H1 (cell line): ENCODE measurements around the gene CEND1. TPM values are rescaled to one million over a fixed set of nuclear protein-coding genes. Genes with fewer than 3 reads are reported as not detected.

Experiments used
- ASH2L ChIP-seq: fragments of 200-600, 300-600 bp; sonication (generic); IDR thresholded peaks from one replicate; pipeline ENCODE4 v1.7.1; 2017; ENCODE audit warnings: low read length
- CBX8 ChIP-seq: fragments of 300-800, 300-1000 bp; sonication (generic); IDR thresholded peaks from 2 replicates; pipeline ENCODE4 v1.7.1; 2016; ENCODE audit warnings: low read depth, low read length, borderline replicate concordance
- CHD1 ChIP-seq: IDR thresholded peaks from 2 replicates; pipeline ENCODE4 v1.6.1; 2012; ENCODE audit warnings: low read depth, low read length, improper control_type of control experiment
- CTBP2 ChIP-seq: IDR thresholded peaks from 2 replicates; pipeline ENCODE4 v1.7.0; 2011; ENCODE audit warnings: borderline replicate concordance, mild to moderate bottlenecking, moderate library complexity, mixed read lengths, low read length; ENCODE audit not compliant: insufficient read depth, insufficient read length
- E2F6 ChIP-seq: IDR thresholded peaks from 2 replicates; pipeline ENCODE4 v1.6.1; 2012; ENCODE audit warnings: inconsistent platforms
- EGR1 ChIP-seq: IDR thresholded peaks from 2 replicates; pipeline ENCODE4 v1.6.1; 2011; ENCODE audit warnings: low read depth, low read length, borderline replicate concordance
- GABPA ChIP-seq: IDR thresholded peaks from 2 replicates; pipeline ENCODE4 v1.6.1; 2011; ENCODE audit warnings: mild to moderate bottlenecking, low read length, moderate library complexity, borderline replicate concordance; ENCODE audit not compliant: insufficient read depth
- HDAC2 ChIP-seq, 2 experiments: fragments of 300-600 bp in 1 of 2; sonication (generic) in 1 of 2; IDR thresholded peaks; 2 replicates each; pipeline ENCODE4 v1.6.1; 2011 to 2012; ENCODE audit warnings: low read depth in 2 of 2, low read length in 2 of 2, mild to moderate bottlenecking in 2 of 2, moderate library complexity in 2 of 2, borderline replicate concordance in 1 of 2, inconsistent platforms in 1 of 2
- JUND ChIP-seq: IDR thresholded peaks from 2 replicates; pipeline ENCODE4 v1.6.1; 2011; ENCODE audit warnings: mild to moderate bottlenecking, improper control_type of control experiment, low read length
- KDM1A ChIP-seq: fragments of 200-600, 300-600 bp; sonication (generic); IDR thresholded peaks from 2 replicates; pipeline ENCODE4 v1.7.1; 2016; ENCODE audit warnings: mild to moderate bottlenecking, low read length, borderline replicate concordance
- KDM4A ChIP-seq: IDR thresholded peaks from one replicate; pipeline ENCODE4 v1.7.1; 2012; ENCODE audit warnings: low read depth, mild to moderate bottlenecking, moderate library complexity, low read length, inconsistent platforms; ENCODE audit not compliant: severe bottlenecking
- PHF8 ChIP-seq: fragments of 200-600 bp; sonication (generic); conservative IDR thresholded peaks from 2 replicates; pipeline ENCODE4 v1.7.1; 2012; ENCODE audit warnings: low read depth, mild to moderate bottlenecking, inconsistent platforms, low read length, moderate library complexity
- POLR2A ChIP-seq, 2 experiments: IDR thresholded peaks; 1 replicate in 1 of 2; 2 replicates in 1 of 2; pipeline ENCODE4 v1.6.1; 2011; ENCODE audit warnings: low read depth in 2 of 2, low read length in 2 of 2, mild to moderate bottlenecking in 2 of 2; ENCODE audit errors: control extremely low read depth in 1 of 2
- POLR2AphosphoS5 ChIP-seq: IDR thresholded peaks from 2 replicates; pipeline ENCODE4 v1.6.1; 2011; ENCODE audit warnings: low read depth, low read length
- RBBP5 ChIP-seq: IDR thresholded peaks from 2 replicates; pipeline ENCODE4 v1.7.1; 2012; ENCODE audit warnings: low read depth, mild to moderate bottlenecking, inconsistent platforms, low read length, moderate library complexity, borderline replicate concordance
- RFX5 ChIP-seq: IDR thresholded peaks from 2 replicates; pipeline ENCODE4 v1.6.1; 2011; ENCODE audit warnings: low read depth, low read length, improper control_type of control experiment, borderline replicate concordance
- SAP30 ChIP-seq: fragments of 300-600 bp; sonication (generic); IDR thresholded peaks from 2 replicates; pipeline ENCODE4 v1.7.1; 2012; ENCODE audit warnings: low read length, moderate library complexity, mild to moderate bottlenecking, inconsistent platforms; ENCODE audit not compliant: insufficient read depth, insufficient replicate concordance
- SIN3A ChIP-seq, 2 experiments: IDR thresholded peaks in 1 of 2; conservative IDR thresholded peaks in 1 of 2; 2 replicates each; pipeline ENCODE4 v1.6.1; 2011 to 2012; ENCODE audit warnings: low read length in 2 of 2, improper control_type of control experiment in 1 of 2, low read depth in 1 of 2, mild to moderate bottlenecking in 1 of 2
- SIRT6 ChIP-seq: IDR thresholded peaks from one replicate; pipeline ENCODE4 v1.7.1; 2012; ENCODE audit warnings: low read length, inconsistent platforms
- SP2 ChIP-seq: IDR thresholded peaks from 2 replicates; pipeline ENCODE4 v1.6.1; 2012; ENCODE audit warnings: mild to moderate bottlenecking, low read length, inconsistent platforms
- SRF ChIP-seq: IDR thresholded peaks from 2 replicates; pipeline ENCODE4 v1.6.1; 2011; ENCODE audit warnings: mild to moderate bottlenecking, low read depth, low read length, moderate library complexity
- TAF1 ChIP-seq: IDR thresholded peaks from 2 replicates; pipeline ENCODE4 v1.6.1; 2011; ENCODE audit warnings: mild to moderate bottlenecking, low read depth, low read length
- TEAD4 ChIP-seq: IDR thresholded peaks from 2 replicates; pipeline ENCODE4 v1.6.1; 2012; ENCODE audit warnings: low read depth, low read length, inconsistent platforms, mixed read lengths
- YY1 ChIP-seq: IDR thresholded peaks from 2 replicates; pipeline ENCODE4 v1.6.1; 2011; ENCODE audit warnings: low read depth, mild to moderate bottlenecking, low read length
- ZNF274 ChIP-seq: IDR thresholded peaks from 2 replicates; pipeline ENCODE4 v1.7.0; 2012; ENCODE audit warnings: low read length, borderline replicate concordance; ENCODE audit errors: extremely low read depth
- polyA plus RNA-seq, 7 experiments: library from polyadenylated mRNA; depleted of rRNA in 3 of 7; stranded (reverse) in 5 of 7; unstranded in 2 of 7; fragments of >200 nt in 5 of 7; fragments of 200-250 nt in 2 of 7; gene quantifications; 1 replicate in 5 of 7; 2 replicates in 1 of 7; 4 replicates in 1 of 7; pipeline versions ENCODE4 v1.2.1 to v1.2.3, GENCODE V29; 2011 to 2013; ENCODE audit warnings: missing spikeins in 2 of 7, mixed read lengths in 2 of 7
- total RNA-seq: library from RNA; stranded (reverse); fragmentation: NEBNext Ultra II Directional; extraction: Animal tissue kit (Norgen Biotek cat#: 25700); gene quantifications from 2 replicates; pipeline ENCODE4 v1.2.1, GENCODE V29; 2021

Gene CEND1
- total and polyA plus RNA-seq, 2 of the 8 experiments (the other 6 are each of a cell fraction or from before 2014, with no cell fraction given): 0.82 to 5.0 TPM

- peak; percentile 67; the same call in 1 of the 2 replicates for TF ChIP-seq E2F6
- no peak for TF ChIP-seq JUND
- TF ChIP-seq POLR2A (IDR thresholded peaks at IDR 0.05; ENCODE audit: control extremely low read depth in 1 of 2, low read depth in 2 of 2, low read length in 2 of 2): no peak; a peak in 1 of 3 replicates
- no peak for TF ChIP-seq GABPA
- no peak for TF ChIP-seq EGR1
- 0 out of 4 replicates have a peak, but pooled peaks of 1 of the 2 experiments have one; percentile 6 for TF ChIP-seq SIN3A (conservative IDR thresholded peaks at IDR 0.05 in 1 of 2, IDR thresholded peaks at IDR 0.05 in 1 of 2; ENCODE audit: low read depth in 1 of 2, low read length in 2 of 2)
- no peak for TF ChIP-seq TEAD4
- no peak for TF ChIP-seq RFX5
- no peak for TF ChIP-seq KDM1A
- TF ChIP-seq SAP30: no peak
- no peak for TF ChIP-seq YY1
- no peak for TF ChIP-seq KDM4A
- TF ChIP-seq ZNF274: no peak
- no peak for TF ChIP-seq SIRT6
- TF ChIP-seq CTBP2: peak; percentile 49
- 0 out of 2 replicates have a peak, but pooled peaks have one; percentile 16 for TF ChIP-seq PHF8
- no peak for TF ChIP-seq POLR2AphosphoS5
- TF ChIP-seq HDAC2 (IDR thresholded peaks at IDR 0.05; ENCODE audit: borderline replicate concordance in 1 of 2, low read depth in 2 of 2, low read length in 2 of 2): 0 out of 4 replicates have a peak, but pooled peaks of 1 of the 2 experiments have one; percentile 4
- TF ChIP-seq CHD1: no peak
- TF ChIP-seq CBX8: no peak
- no peak for TF ChIP-seq RBBP5
- 0 out of 2 replicates have a peak, but pooled peaks have one; percentile 35 for TF ChIP-seq TAF1
- no peak for TF ChIP-seq SRF
- TF ChIP-seq SP2: no peak
- peak; percentile 12 for TF ChIP-seq ASH2L
Measured at GRCh38 chr11:829847-830294, 40.0 kb upstream of the CEND1 start (continued).
